ENCODE results near the gene EDARADD.

DNA sequence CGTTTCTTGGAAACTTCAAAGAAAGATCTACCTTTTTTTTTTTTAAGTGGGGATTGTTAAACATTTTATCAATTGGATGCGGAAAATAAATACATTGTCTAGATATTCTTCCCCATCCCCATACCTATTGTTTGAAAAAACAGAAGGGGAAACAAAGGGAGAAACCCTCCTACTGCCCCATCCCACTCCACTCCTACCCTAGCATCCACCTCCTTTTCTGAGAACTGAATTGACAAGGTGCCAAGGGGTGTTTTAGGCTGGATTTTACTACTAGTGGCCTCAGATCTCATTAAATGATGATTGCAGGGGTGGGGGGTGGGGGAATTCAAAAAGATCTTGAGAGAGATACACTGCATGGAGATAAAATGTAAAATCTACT lies 2.6 kb downstream of the EDARADD start:
- TF ChIP-seq, protein P1, sequence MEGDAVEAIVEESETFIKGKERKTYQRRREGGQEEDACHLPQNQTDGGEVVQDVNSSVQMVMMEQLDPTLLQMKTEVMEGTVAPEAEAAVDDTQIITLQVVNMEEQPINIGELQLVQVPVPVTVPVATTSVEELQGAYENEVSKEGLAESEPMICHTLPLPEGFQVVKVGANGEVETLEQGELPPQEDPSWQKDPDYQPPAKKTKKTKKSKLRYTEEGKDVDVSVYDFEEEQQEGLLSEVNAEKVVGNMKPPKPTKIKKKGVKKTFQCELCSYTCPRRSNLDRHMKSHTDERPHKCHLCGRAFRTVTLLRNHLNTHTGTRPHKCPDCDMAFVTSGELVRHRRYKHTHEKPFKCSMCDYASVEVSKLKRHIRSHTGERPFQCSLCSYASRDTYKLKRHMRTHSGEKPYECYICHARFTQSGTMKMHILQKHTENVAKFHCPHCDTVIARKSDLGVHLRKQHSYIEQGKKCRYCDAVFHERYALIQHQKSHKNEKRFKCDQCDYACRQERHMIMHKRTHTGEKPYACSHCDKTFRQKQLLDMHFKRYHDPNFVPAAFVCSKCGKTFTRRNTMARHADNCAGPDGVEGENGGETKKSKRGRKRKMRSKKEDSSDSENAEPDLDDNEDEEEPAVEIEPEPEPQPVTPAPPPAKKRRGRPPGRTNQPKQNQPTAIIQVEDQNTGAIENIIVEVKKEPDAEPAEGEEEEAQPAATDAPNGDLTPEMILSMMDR (IDR thresholded peaks at IDR 0.05): no peak
- TF ChIP-seq POLR2A (IDR thresholded peaks at IDR 0.05) (no peak), EP300 (IDR thresholded peaks at IDR 0.05) (no peak)
